H1 (cell line): ENCODE data around the gene GPS1. TPM values are rescaled to one million over a fixed set of nuclear protein-coding genes. Genes with fewer than 3 reads are reported as not detected.

Source experiments
- FOSL1 ChIP-seq: IDR thresholded peaks from 2 replicates; pipeline ENCODE4 v1.6.1; 2011; ENCODE audit warnings: mild to moderate bottlenecking, low read depth, low read length, moderate library complexity; ENCODE audit not compliant: insufficient read depth
- RXRA ChIP-seq: IDR thresholded peaks from 2 replicates; pipeline ENCODE4 v1.6.1; 2011; ENCODE audit warnings: low read depth, mild to moderate bottlenecking, low read length, moderate library complexity; ENCODE audit not compliant: insufficient read depth
- SIN3A ChIP-seq, 2 experiments: IDR thresholded peaks in 1 of 2; conservative IDR thresholded peaks in 1 of 2; 2 replicates each; pipeline ENCODE4 v1.6.1; 2011 to 2012; ENCODE audit warnings: low read length in 2 of 2, improper control_type of control experiment in 1 of 2, low read depth in 1 of 2, mild to moderate bottlenecking in 1 of 2
- SIX5 ChIP-seq: IDR thresholded peaks from 2 replicates; pipeline ENCODE4 v1.6.1; 2011; ENCODE audit warnings: mild to moderate bottlenecking, low read depth, low read length
- SP2 ChIP-seq: IDR thresholded peaks from 2 replicates; pipeline ENCODE4 v1.6.1; 2012; ENCODE audit warnings: mild to moderate bottlenecking, low read length, inconsistent platforms
- SP4 ChIP-seq: IDR thresholded peaks from 2 replicates; pipeline ENCODE4 v1.6.1; 2012; ENCODE audit warnings: low read length, inconsistent platforms
- polyA plus RNA-seq, 7 experiments: library from polyadenylated mRNA; depleted of rRNA in 3 of 7; stranded (reverse) in 5 of 7; unstranded in 2 of 7; fragments of >200 nt in 5 of 7; fragments of 200-250 nt in 2 of 7; gene quantifications; 1 replicate in 5 of 7; 2 replicates in 1 of 7; 4 replicates in 1 of 7; pipeline versions ENCODE4 v1.2.1 to v1.2.3, GENCODE V29; 2011 to 2013; ENCODE audit warnings: missing spikeins in 2 of 7, mixed read lengths in 2 of 7
- total RNA-seq: library from RNA; stranded (reverse); fragmentation: NEBNext Ultra II Directional; extraction: Animal tissue kit (Norgen Biotek cat#: 25700); gene quantifications from 2 replicates; pipeline ENCODE4 v1.2.1, GENCODE V29; 2021
- TF ChIP-seq, protein P1 (sequence below): fragments of 300-600 bp; sonication (generic); IDR thresholded peaks from 2 replicates; pipeline ENCODE4 v1.7.1; 2012; ENCODE audit warnings: low read length, moderate library complexity, mild to moderate bottlenecking, inconsistent platforms; ENCODE audit not compliant: insufficient replicate concordance
- TF ChIP-seq, protein P2 (sequence below): IDR thresholded peaks from 2 replicates; pipeline ENCODE4 v1.6.1; 2011; ENCODE audit warnings: low read length, improper control_type of control experiment
- TF ChIP-seq, protein P3 (sequence below): IDR thresholded peaks from 2 replicates; pipeline ENCODE4 v1.6.1; 2012; ENCODE audit warnings: low read length, inconsistent platforms

The GPS1 gene
- total and polyA plus RNA-seq, 2 of the 8 experiments (the other 6 are each of a cell fraction or from before 2014, with no cell fraction given), result 153 to 277 TPM

DNA sequence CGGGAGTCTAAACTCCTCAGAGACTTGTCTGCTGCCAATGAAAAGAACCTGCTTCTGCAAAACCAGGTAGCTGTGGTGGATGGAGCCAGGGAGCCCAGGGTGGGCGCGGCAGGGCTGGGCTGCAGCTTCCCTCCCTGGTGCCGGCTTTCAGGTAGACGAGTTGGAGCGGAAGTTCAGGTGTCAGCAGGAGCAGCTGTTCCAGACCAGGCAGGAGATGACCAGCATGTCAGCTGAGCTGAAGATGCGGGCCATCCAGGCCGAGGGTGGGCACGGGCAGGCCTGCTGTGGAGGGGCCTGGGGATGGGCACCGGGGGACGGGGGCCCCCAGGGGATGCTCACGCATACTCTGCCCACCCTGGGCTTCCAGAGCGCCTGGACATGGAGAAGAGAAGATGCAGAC lies 23.5 kb upstream of the GPS1 start (continued):
- TF ChIP-seq, protein P1, sequence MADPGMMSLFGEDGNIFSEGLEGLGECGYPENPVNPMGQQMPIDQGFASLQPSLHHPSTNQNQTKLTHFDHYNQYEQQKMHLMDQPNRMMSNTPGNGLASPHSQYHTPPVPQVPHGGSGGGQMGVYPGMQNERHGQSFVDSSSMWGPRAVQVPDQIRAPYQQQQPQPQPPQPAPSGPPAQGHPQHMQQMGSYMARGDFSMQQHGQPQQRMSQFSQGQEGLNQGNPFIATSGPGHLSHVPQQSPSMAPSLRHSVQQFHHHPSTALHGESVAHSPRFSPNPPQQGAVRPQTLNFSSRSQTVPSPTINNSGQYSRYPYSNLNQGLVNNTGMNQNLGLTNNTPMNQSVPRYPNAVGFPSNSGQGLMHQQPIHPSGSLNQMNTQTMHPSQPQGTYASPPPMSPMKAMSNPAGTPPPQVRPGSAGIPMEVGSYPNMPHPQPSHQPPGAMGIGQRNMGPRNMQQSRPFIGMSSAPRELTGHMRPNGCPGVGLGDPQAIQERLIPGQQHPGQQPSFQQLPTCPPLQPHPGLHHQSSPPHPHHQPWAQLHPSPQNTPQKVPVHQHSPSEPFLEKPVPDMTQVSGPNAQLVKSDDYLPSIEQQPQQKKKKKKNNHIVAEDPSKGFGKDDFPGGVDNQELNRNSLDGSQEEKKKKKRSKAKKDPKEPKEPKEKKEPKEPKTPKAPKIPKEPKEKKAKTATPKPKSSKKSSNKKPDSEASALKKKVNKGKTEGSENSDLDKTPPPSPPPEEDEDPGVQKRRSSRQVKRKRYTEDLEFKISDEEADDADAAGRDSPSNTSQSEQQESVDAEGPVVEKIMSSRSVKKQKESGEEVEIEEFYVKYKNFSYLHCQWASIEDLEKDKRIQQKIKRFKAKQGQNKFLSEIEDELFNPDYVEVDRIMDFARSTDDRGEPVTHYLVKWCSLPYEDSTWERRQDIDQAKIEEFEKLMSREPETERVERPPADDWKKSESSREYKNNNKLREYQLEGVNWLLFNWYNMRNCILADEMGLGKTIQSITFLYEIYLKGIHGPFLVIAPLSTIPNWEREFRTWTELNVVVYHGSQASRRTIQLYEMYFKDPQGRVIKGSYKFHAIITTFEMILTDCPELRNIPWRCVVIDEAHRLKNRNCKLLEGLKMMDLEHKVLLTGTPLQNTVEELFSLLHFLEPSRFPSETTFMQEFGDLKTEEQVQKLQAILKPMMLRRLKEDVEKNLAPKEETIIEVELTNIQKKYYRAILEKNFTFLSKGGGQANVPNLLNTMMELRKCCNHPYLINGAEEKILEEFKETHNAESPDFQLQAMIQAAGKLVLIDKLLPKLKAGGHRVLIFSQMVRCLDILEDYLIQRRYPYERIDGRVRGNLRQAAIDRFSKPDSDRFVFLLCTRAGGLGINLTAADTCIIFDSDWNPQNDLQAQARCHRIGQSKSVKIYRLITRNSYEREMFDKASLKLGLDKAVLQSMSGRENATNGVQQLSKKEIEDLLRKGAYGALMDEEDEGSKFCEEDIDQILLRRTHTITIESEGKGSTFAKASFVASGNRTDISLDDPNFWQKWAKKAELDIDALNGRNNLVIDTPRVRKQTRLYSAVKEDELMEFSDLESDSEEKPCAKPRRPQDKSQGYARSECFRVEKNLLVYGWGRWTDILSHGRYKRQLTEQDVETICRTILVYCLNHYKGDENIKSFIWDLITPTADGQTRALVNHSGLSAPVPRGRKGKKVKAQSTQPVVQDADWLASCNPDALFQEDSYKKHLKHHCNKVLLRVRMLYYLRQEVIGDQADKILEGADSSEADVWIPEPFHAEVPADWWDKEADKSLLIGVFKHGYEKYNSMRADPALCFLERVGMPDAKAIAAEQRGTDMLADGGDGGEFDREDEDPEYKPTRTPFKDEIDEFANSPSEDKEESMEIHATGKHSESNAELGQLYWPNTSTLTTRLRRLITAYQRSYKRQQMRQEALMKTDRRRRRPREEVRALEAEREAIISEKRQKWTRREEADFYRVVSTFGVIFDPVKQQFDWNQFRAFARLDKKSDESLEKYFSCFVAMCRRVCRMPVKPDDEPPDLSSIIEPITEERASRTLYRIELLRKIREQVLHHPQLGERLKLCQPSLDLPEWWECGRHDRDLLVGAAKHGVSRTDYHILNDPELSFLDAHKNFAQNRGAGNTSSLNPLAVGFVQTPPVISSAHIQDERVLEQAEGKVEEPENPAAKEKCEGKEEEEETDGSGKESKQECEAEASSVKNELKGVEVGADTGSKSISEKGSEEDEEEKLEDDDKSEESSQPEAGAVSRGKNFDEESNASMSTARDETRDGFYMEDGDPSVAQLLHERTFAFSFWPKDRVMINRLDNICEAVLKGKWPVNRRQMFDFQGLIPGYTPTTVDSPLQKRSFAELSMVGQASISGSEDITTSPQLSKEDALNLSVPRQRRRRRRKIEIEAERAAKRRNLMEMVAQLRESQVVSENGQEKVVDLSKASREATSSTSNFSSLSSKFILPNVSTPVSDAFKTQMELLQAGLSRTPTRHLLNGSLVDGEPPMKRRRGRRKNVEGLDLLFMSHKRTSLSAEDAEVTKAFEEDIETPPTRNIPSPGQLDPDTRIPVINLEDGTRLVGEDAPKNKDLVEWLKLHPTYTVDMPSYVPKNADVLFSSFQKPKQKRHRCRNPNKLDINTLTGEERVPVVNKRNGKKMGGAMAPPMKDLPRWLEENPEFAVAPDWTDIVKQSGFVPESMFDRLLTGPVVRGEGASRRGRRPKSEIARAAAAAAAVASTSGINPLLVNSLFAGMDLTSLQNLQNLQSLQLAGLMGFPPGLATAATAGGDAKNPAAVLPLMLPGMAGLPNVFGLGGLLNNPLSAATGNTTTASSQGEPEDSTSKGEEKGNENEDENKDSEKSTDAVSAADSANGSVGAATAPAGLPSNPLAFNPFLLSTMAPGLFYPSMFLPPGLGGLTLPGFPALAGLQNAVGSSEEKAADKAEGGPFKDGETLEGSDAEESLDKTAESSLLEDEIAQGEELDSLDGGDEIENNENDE, result no peak
- TF ChIP-seq, protein P2, sequence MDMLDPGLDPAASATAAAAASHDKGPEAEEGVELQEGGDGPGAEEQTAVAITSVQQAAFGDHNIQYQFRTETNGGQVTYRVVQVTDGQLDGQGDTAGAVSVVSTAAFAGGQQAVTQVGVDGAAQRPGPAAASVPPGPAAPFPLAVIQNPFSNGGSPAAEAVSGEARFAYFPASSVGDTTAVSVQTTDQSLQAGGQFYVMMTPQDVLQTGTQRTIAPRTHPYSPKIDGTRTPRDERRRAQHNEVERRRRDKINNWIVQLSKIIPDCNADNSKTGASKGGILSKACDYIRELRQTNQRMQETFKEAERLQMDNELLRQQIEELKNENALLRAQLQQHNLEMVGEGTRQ, result no peak
- no peak for TF ChIP-seq RXRA
- no peak for TF ChIP-seq SP4
- no peak for TF ChIP-seq SP2
- TF ChIP-seq FOSL1, result no peak
- TF ChIP-seq, protein P3, sequence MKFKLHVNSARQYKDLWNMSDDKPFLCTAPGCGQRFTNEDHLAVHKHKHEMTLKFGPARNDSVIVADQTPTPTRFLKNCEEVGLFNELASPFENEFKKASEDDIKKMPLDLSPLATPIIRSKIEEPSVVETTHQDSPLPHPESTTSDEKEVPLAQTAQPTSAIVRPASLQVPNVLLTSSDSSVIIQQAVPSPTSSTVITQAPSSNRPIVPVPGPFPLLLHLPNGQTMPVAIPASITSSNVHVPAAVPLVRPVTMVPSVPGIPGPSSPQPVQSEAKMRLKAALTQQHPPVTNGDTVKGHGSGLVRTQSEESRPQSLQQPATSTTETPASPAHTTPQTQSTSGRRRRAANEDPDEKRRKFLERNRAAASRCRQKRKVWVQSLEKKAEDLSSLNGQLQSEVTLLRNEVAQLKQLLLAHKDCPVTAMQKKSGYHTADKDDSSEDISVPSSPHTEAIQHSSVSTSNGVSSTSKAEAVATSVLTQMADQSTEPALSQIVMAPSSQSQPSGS, result no peak
- no peak for TF ChIP-seq SIX5
- no peak for TF ChIP-seq SIN3A (conservative IDR thresholded peaks at IDR 0.05 in 1 of 2, IDR thresholded peaks at IDR 0.05 in 1 of 2; ENCODE audit: low read depth in 1 of 2, low read length in 2 of 2)
